HepG2 (cell line): Measurements from ENCODE around the gene PNLIPRP2. TPM values are rescaled to one million over a fixed set of nuclear protein-coding genes. Genes with fewer than 3 reads are reported as not detected.

ENCODE experiments used
- AGO2 ChIP-seq: fragments of 200-400 bp; formaldehyde crosslinking; optimal IDR thresholded peaks from 2 replicates; pipeline ENCODE3; 2017; ENCODE audit warnings: mild to moderate bottlenecking, low read depth, low read length, moderate library complexity
- ELF3 ChIP-seq: IDR thresholded peaks from 2 replicates; pipeline ENCODE4 v1.6.1; 2016; ENCODE audit warnings: missing genetic modification reagents, missing compliant biosample characterization
- KDM2A ChIP-seq: sonication (generic); formaldehyde crosslinking; IDR thresholded peaks from 2 replicates; pipeline ENCODE4 v1.4.0; 2020; ENCODE audit warnings: low read depth, missing genetic modification reagents, borderline replicate concordance
- MED1 ChIP-seq: sonication (generic); formaldehyde crosslinking; IDR thresholded peaks from 2 replicates; pipeline ENCODE4 v1.4.0; 2020; ENCODE audit warnings: missing genetic modification reagents
- MYC ChIP-seq: sonication (generic); formaldehyde crosslinking; IDR thresholded peaks from 2 replicates; pipeline ENCODE4 v1.9.0; 2021; ENCODE audit warnings: missing genetic modification reagents, borderline replicate concordance
- NR2C2 ChIP-seq: sonication (generic); formaldehyde crosslinking; IDR thresholded peaks from 2 replicates; pipeline ENCODE4 v1.4.0; 2020; ENCODE audit warnings: missing genetic modification reagents, mild to moderate bottlenecking, moderate library complexity, borderline replicate concordance
- PHF5A ChIP-seq: IDR thresholded peaks from one replicate; pipeline ENCODE4 v1.6.1; 2018; ENCODE audit warnings: low read depth, missing genetic modification reagents; ENCODE audit not compliant: unreplicated experiment
- PHF8 ChIP-seq: sonication (generic); formaldehyde crosslinking; IDR thresholded peaks from 2 replicates; pipeline ENCODE4 v1.5.0; 2020; ENCODE audit warnings: missing genetic modification reagents
- POLR2G ChIP-seq: fragments of 200-400 bp; formaldehyde crosslinking; IDR thresholded peaks from 2 replicates; pipeline ENCODE4 v1.6.1; 2018; ENCODE audit warnings: mild to moderate bottlenecking, low read depth, low read length, moderate library complexity
- RBFOX2 ChIP-seq: fragments of 200-400 bp; formaldehyde crosslinking; IDR thresholded peaks from 2 replicates; pipeline ENCODE4 v1.6.1; 2017; ENCODE audit warnings: low read depth, mild to moderate bottlenecking, low read length
- SYNCRIP ChIP-seq: fragments of 200-400 bp; formaldehyde crosslinking; IDR thresholded peaks from 2 replicates; pipeline ENCODE4 v1.6.1; 2018; ENCODE audit warnings: mild to moderate bottlenecking, low read depth, low read length; ENCODE audit not compliant: insufficient read depth
- TBP ChIP-seq: sonication (generic); formaldehyde crosslinking; IDR thresholded peaks from 2 replicates; pipeline ENCODE4 v1.5.0; 2020; ENCODE audit warnings: missing genetic modification reagents
- ZC3H4 ChIP-seq: sonication (generic); formaldehyde crosslinking; IDR thresholded peaks from 2 replicates; pipeline ENCODE4 v1.4.0; 2020; ENCODE audit warnings: missing genetic modification reagents, borderline replicate concordance
- ZNF143 ChIP-seq: sonication (generic); formaldehyde crosslinking; IDR thresholded peaks from 2 replicates; pipeline ENCODE4 v1.4.0; 2020; ENCODE audit warnings: missing genetic modification reagents
- ZNF263 ChIP-seq: sonication (generic); formaldehyde crosslinking; IDR thresholded peaks from 2 replicates; pipeline ENCODE4 v1.4.0; 2020; ENCODE audit warnings: missing genetic modification reagents
- ZNF329 ChIP-seq: sonication (generic); formaldehyde crosslinking; IDR thresholded peaks from 2 replicates; pipeline ENCODE4 v1.9.0; 2021; ENCODE audit warnings: low read depth, mild to moderate bottlenecking, missing genetic modification reagents
- ZNF501 ChIP-seq: sonication (generic); formaldehyde crosslinking; IDR thresholded peaks from 2 replicates; pipeline ENCODE4 v1.5.1; 2020; ENCODE audit warnings: mild to moderate bottlenecking, moderate library complexity, missing genetic modification reagents
- ZNF773 ChIP-seq: sonication (generic); formaldehyde crosslinking; IDR thresholded peaks from 2 replicates; pipeline ENCODE4 v1.4.0; 2020; ENCODE audit warnings: missing genetic modification reagents, borderline replicate concordance
- ZNF850 ChIP-seq: sonication (generic); formaldehyde crosslinking; conservative IDR thresholded peaks from 2 replicates; pipeline ENCODE4 v1.9.0; 2021; ENCODE audit warnings: mild to moderate bottlenecking, missing genetic modification reagents
- ZSCAN20 ChIP-seq: sonication (generic); formaldehyde crosslinking; IDR thresholded peaks from 2 replicates; pipeline ENCODE4 v1.4.0; 2020; ENCODE audit warnings: missing genetic modification reagents, mild to moderate bottlenecking, borderline replicate concordance
- polyA plus RNA-seq, 8 experiments: library from polyadenylated mRNA; depleted of rRNA in 3 of 8; stranded (reverse) in 7 of 8; unstranded in 1 of 8; fragments of >200 nt; fragmentation: Illumina TruSeq in 4 of 8; extraction: Trizol in 4 of 8; gene quantifications; 2 replicates each; pipeline versions ENCODE4 v1.2.1 to v1.2.3, GENCODE V29; 2011 to 2016; ENCODE audit warnings: low read depth in 4 of 8, missing spikeins in 1 of 8, mixed read lengths in 1 of 8; ENCODE audit not compliant: insufficient read depth in 1 of 8
- total RNA-seq, 5 experiments: library from RNA; depleted of rRNA; stranded (reverse); fragments of >200 nt; fragmentation: Illumina TruSeq; extraction: Trizol; gene quantifications; 2 replicates each; pipeline ENCODE4 v1.2.3, GENCODE V29; 2016; ENCODE audit warnings: low read depth in 1 of 5
- TF ChIP-seq, protein P1 (sequence below): sonication (generic); formaldehyde crosslinking; IDR thresholded peaks from 2 replicates; pipeline ENCODE4 v1.5.1; 2020; ENCODE audit warnings: mild to moderate bottlenecking, missing genetic modification reagents, moderate library complexity
- TF ChIP-seq, protein P2 (sequence below): sonication (generic); formaldehyde crosslinking; IDR thresholded peaks from 2 replicates; pipeline ENCODE4 v1.4.0; 2020; ENCODE audit warnings: mild to moderate bottlenecking, missing genetic modification reagents, borderline replicate concordance
- TF ChIP-seq, protein P3 (sequence below): sonication (generic); formaldehyde crosslinking; IDR thresholded peaks from 2 replicates; pipeline ENCODE4 v1.8.0; 2022; ENCODE audit warnings: mild to moderate bottlenecking, missing genetic modification reagents

PNLIPRP2 gene
- total and polyA plus RNA-seq, 2 of the 13 experiments (the other 11 are each of a cell fraction or from before 2014, with no cell fraction given) = 0.21 to 0.97 TPM

DNA sequence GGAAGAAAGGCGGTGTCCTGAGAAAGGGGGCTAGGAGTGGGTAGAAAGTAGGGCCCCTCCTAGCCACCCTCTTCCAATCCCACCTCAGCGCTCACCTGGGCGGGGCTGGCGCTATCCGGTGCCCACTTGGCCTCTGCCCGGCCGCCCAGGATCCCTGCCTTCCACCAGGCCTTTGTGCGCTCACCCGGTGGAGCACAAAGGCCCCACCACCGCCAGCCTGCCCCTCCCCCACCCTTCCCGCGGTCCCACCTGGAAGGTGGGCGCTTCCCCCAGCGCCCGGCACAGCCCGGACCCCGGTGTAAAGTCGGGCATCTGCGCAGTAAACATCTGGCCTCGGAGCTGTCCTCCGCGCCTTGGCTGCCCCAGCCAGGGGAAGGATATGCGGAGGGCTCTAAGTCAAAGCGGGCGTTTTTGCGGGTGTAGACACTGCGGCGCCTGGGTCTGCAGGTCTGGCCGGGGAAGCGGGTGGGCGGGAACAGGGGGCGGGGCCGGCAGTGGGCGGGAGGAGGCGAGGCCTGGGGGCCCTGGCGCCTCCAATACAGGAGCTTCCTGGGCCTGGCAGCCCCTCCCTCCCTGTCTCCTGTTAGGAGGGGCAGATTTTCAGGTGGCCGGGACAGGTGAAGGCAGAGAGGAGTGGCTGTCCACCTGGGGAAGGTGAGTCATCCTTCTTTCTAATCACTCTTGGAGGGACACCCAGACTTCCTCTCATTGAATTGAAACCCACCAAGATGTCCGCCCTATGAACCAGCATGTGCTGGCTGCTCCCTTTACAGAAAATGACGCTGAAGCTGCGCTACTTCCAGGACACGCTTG is 49.3 kb downstream of the PNLIPRP2 start (continued):
- TF ChIP-seq, protein P1, sequence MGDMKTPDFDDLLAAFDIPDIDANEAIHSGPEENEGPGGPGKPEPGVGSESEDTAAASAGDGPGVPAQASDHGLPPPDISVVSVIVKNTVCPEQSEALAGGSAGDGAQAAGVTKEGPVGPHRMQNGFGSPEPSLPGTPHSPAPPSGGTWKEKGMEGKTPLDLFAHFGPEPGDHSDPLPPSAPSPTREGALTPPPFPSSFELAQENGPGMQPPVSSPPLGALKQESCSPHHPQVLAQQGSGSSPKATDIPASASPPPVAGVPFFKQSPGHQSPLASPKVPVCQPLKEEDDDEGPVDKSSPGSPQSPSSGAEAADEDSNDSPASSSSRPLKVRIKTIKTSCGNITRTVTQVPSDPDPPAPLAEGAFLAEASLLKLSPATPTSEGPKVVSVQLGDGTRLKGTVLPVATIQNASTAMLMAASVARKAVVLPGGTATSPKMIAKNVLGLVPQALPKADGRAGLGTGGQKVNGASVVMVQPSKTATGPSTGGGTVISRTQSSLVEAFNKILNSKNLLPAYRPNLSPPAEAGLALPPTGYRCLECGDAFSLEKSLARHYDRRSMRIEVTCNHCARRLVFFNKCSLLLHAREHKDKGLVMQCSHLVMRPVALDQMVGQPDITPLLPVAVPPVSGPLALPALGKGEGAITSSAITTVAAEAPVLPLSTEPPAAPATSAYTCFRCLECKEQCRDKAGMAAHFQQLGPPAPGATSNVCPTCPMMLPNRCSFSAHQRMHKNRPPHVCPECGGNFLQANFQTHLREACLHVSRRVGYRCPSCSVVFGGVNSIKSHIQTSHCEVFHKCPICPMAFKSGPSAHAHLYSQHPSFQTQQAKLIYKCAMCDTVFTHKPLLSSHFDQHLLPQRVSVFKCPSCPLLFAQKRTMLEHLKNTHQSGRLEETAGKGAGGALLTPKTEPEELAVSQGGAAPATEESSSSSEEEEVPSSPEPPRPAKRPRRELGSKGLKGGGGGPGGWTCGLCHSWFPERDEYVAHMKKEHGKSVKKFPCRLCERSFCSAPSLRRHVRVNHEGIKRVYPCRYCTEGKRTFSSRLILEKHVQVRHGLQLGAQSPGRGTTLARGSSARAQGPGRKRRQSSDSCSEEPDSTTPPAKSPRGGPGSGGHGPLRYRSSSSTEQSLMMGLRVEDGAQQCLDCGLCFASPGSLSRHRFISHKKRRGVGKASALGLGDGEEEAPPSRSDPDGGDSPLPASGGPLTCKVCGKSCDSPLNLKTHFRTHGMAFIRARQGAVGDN (CRISPR knock-in tag) = peak; percentile 42; the same call in 1 of the 2 replicates
- no peak for TF ChIP-seq PHF5A (CRISPR knock-in tag)
- TF ChIP-seq ZSCAN20 (CRISPR knock-in tag) = peak; percentile 97; the same call in 1 of the 2 replicates
- no peak for TF ChIP-seq ZNF263 (CRISPR knock-in tag)
- no peak for TF ChIP-seq ELF3
- no peak for TF ChIP-seq ZC3H4 (CRISPR knock-in tag)
- TF ChIP-seq ZNF501 (CRISPR knock-in tag) = 0 out of 2 replicates have a peak, but pooled peaks have one; percentile 17
- TF ChIP-seq RBFOX2 = 0 out of 2 replicates have a peak, but pooled peaks have one; percentile 29
- TF ChIP-seq NR2C2 (CRISPR knock-in tag) = no peak
- TF ChIP-seq TBP (CRISPR knock-in tag) = no peak
- no peak for TF ChIP-seq MED1 (CRISPR knock-in tag)
- peak; percentile 40; the same call in 1 of the 2 replicates for TF ChIP-seq KDM2A (CRISPR knock-in tag)
- TF ChIP-seq, protein P2, sequence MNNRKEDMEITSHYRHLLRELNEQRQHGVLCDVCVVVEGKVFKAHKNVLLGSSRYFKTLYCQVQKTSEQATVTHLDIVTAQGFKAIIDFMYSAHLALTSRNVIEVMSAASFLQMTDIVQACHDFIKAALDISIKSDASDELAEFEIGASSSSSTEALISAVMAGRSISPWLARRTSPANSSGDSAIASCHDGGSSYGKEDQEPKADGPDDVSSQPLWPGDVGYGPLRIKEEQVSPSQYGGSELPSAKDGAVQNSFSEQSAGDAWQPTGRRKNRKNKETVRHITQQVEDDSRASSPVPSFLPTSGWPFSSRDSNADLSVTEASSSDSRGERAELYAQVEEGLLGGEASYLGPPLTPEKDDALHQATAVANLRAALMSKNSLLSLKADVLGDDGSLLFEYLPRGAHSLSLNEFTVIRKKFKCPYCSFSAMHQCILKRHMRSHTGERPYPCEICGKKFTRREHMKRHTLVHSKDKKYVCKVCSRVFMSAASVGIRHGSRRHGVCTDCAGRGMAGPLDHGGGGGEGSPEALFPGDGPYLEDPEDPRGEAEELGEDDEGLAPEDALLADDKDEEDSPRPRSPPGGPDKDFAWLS (CRISPR knock-in tag) = no peak
- TF ChIP-seq MYC (CRISPR knock-in tag) = no peak
- peak; percentile 35 for TF ChIP-seq AGO2
- no peak for TF ChIP-seq SYNCRIP
- TF ChIP-seq, protein P3, sequence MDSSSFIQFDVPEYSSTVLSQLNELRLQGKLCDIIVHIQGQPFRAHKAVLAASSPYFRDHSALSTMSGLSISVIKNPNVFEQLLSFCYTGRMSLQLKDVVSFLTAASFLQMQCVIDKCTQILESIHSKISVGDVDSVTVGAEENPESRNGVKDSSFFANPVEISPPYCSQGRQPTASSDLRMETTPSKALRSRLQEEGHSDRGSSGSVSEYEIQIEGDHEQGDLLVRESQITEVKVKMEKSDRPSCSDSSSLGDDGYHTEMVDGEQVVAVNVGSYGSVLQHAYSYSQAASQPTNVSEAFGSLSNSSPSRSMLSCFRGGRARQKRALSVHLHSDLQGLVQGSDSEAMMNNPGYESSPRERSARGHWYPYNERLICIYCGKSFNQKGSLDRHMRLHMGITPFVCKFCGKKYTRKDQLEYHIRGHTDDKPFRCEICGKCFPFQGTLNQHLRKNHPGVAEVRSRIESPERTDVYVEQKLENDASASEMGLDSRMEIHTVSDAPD (CRISPR knock-in tag) = no peak
- no peak for TF ChIP-seq ZNF143 (CRISPR knock-in tag)
- TF ChIP-seq ZNF773 (CRISPR knock-in tag) = no peak
- 0 out of 2 replicates have a peak, but pooled peaks have one; percentile 39 for TF ChIP-seq POLR2G
- no peak for TF ChIP-seq ZNF850 (CRISPR knock-in tag)
- peak; percentile 56 for TF ChIP-seq PHF8
- no peak for TF ChIP-seq ZNF329 (CRISPR knock-in tag)
